Activated effector memory CD4-positive, alpha-beta T cell treated with Interleukin-2 at 50 U/mL for 16 hours (primary cell): ENCODE measurements around the gene TMEM181.
"Not testable (repeated sequence)": the region's sequence is repeated elsewhere in the genome, so short reads cannot be mapped to it uniquely, and the experiment has no call there.

ENCODE experiments used
- DNase-seq: peaks from one replicate; pipeline ENCODE4 v3.0.0-alpha.2; 2020

The TMEM181 gene, protein sequence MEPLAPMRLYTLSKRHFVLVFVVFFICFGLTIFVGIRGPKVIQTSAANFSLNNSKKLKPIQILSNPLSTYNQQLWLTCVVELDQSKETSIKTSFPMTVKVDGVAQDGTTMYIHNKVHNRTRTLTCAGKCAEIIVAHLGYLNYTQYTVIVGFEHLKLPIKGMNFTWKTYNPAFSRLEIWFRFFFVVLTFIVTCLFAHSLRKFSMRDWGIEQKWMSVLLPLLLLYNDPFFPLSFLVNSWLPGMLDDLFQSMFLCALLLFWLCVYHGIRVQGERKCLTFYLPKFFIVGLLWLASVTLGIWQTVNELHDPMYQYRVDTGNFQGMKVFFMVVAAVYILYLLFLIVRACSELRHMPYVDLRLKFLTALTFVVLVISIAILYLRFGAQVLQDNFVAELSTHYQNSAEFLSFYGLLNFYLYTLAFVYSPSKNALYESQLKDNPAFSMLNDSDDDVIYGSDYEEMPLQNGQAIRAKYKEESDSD

DNA sequence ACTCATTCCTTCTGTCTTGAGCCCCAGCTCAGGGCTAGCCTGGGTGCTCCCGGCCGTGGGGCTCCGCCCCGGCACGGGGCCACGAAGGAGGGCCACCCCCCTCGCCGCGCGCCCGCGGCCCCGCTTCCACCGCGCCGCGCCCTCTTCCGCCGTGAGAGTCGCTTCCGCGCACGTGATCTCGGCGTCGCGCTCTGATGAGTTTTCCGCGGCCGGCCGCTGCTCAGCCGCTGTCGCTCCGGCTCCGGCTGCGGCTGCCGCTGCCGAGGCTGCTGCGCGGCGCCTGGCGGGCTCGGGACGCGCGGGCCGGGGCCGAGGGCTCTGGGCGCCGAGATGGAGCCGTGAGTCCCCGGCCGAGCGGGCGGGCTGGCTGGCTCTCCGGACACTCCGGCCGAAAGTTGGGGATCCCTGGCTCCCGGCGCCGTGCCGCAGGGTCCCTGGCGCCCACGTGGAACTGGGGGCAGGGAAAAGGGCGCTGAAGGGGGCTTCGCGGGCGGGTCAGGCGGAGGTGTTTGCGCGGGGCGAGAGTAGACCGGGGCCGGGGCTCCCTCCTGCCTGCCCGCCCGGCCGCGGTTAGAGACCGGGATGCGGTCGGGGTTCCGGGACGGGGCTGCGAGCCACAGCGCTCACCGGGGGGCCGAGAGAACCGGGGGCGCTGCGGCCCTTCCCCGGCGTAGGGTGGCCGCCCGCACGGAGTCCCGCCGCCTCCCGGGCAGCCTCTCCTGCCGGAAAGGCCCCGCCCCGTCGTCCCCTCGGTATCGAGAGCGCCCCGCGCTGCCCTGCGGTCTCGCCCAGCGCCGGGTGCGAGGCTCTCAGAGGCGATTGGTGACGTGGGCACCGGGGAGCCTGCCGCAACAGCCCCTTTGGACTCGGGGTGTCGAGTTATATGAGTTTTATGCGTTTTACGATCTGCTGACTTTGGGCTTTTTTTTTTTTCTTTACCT lies at the start of gene TMEM181:
Gene TMEM181, plus strand, starts transcription at position 197 of the 941 bp plus-strand sequence. Its CDS starts 134 bp downstream, at position 331.
- DNase-seq, result peak; percentile 83

DNA sequence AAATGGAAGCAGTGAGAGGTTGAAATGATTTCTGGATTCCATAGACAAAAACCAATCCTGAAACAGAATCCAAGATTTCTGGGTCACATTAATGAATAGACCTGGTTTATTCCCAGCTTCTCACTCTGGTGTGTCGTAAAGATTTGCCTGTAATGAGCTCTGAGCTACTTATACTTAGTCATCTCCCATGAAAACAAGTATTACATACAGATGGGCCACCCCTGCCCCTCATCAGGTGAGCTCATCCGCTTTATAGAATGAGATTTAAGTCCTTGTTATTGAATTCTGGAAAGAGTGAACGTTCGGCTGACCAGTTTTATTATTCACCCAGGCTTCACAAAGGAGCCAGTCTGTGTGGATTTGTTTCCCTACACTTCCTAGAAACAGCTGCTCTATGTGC lies 47.1 kb upstream of the TMEM181 start:
- no peak for DNase-seq

DNA sequence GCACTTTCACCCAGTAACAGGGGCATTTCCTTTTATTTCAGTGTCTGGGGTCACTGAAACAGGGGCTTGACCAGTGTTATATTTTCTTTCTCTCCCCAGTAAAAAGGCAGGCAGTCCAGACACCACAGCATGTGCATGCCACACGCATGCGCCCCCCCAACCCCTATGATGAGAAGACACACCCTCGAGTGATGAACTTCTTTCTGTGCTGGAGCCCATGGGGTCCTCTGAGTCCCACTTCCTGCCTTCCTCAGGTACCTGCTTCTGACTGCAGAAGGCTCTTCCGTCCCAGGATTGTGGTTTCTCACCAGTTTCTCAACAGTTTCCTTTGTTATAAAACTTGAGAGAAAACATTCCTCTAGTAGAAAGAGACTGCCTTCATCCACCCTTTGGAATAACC lies 45.7 kb upstream of the TMEM181 start:
- no peak for DNase-seq

DNA sequence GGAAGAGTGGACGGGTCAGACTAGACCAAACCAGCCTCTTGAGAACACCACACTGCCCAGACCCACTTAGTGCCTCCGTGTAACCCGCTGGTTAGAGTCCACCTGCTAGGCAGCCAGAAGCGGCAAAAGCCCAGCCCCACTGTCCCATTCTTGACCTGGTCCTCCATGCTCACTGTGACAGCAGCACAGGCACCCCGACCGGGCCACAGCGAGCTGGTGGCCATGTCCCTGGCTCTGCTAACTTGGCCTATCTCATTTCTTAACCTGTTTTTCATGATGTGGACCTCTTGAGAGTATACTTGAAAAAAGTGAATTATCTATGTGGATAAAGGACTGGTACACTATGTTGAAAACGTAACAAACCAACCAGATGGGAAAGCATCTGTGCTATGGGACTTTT lies 44.9 kb upstream of the TMEM181 start:
- DNase-seq, result no peak

DNA sequence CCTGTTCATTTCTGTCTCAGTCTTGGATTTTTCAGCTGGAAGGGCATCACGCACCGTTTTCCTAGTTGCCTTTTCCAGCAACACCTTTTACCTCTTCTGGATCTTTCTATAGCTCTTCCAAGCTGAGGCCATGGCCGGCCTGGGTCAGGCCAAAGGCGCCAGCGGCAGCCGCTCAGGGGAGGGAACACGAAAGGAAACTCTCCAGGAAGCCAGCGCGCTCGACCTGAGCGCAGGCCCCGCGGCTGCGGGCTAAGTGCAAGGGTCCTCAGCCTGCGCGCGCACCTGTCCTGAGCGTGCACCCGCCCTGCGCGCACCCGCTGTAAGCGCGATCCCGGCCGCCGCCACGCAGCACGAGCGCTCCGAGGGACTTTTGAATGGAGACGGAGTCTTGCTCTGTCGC lies 43.8 kb upstream of the TMEM181 start:
- DNase-seq, result no peak

DNA sequence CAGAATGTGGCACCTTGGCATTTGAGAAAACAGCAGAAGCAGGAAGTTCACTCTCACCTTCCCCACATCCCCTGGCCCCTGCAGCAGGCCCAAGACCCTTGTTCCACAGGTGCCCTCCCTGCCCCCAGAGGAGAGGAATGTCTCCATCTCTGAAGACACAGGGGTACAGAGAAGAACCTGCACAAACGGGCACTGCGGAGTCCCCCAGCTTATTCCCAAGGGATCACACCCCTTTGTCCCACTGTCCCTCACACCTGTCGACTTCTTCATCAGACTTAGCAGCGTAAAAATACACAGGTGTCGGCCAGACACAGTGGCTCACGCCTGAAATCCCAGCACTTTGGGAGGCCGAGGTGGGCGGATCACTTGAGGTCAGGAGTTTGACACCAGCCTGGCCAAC lies 42.9 kb upstream of the TMEM181 start:
- DNase-seq, result no peak

DNA sequence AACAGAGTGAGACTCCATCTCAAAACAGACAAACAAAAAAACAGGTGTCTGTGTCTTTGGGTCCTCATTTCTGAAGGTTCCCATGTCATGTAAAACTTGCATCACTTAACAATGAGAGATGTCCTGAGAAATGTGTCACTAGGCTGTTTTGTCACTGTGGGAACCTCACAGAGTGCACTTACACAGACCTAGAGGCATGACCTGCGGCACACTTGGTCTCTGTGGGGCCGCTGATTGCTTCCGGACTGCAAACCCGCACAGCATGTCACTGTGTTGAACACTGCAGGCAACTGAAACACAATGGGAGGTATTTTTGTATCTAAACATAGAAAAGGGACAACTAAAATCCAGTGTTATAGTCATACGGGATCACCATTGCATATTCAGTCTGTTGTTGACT lies 42.3 kb upstream of the TMEM181 start:
- DNase-seq, result no peak

DNA sequence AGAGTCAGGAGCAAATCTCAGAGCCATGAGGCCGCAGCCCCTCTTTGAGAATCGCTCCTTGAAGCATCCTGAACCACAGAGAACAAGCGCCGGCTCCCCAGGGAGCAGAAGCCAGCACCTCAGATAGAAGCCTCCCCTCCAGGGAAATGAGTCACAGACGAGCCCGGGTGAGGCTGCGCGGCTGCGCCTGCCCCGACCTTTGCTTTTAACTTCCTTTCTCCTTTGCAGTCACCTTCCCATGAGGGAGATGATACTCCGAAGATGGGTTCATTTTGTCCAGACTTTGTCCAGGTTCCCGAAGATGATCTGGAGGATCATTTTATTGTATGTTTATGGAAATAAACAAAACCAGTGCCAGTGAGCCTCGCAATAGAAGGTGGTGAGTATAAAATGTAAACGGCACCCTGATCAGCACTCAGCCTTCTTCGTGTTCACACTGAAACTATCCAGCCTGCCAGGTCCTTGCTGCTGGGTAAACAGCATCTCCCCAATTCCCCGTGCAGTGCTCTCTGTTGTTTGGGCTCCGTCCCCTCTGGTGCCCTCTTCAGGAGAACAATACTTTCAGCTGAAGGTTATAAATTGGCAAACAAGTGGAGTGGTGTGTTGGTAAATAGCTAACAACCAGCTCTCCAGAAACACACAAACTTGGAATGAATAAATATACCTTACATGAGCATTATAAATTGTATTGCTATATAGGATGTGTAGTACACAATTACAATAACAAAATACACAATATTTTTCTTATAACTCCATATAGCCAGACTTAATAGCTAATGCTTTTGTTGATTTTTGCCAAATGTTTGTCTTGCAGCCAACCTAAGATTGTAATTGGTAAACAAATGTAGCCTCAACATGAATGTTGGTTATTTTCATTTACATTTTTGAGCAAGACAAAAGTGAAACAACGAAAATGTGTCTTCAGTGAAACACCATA lies 41.4 kb upstream of the TMEM181 start:
- peak; percentile 40 for DNase-seq

DNA sequence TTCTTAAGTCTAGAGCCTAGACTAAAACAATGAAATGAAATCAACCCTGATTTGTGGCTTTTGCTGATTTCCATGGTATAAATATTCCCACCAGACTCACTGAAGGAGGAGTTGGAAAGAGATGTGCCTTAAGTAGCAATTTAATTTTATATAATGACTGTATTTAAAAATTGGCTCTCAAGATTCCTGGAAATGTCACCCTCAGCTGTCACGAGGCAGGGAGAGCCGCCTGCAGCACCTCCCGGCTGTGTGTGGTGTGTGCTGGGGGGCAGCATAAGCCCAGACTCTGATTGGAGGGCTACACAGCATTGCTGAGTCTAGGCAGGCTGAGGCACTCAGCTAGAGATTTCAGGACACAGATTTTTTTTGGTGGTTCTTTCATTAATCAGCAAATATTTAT lies 40.6 kb upstream of the TMEM181 start:
- no peak for DNase-seq

DNA sequence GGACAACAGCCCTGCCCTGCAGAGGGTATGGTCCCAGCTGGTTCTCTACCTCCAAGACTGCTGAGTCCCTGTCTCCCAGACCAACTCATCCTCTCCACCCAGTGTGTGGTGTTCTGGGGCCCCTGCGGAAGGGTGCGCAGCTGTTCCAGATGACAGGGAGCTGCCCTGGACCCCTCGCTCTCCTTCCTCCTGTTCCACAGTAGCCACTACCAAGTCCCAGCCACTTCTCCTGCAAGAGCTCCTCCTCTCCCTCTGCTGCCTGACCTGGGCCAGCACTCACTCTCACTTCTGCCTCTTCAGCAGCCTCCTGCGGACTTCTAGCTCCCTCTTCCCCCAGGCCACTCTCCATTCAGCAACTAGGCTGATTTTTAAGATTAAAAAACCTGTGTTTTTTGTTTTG lies 40.1 kb upstream of the TMEM181 start:
- no peak for DNase-seq

DNA sequence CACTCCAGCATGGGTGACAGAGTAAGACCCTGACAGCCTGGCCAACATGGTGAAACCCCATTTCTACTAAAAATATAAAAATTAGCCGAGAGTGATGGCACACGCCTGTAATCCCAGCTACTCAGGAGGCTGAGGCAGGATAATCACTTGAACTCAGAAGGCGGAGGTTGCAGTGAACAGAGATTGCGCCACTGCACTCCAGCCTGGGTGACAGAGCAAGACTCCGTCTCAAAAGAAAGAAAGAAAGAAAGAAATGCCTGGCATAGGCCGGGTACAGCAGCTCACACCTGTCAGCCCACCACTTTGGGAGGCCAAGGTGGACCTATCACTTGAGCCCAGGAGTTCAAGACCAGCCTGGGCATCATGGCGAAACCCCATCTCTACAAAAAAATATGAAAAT lies 38.9 kb upstream of the TMEM181 start:
- DNase-seq, result not testable (repeated sequence)

DNA sequence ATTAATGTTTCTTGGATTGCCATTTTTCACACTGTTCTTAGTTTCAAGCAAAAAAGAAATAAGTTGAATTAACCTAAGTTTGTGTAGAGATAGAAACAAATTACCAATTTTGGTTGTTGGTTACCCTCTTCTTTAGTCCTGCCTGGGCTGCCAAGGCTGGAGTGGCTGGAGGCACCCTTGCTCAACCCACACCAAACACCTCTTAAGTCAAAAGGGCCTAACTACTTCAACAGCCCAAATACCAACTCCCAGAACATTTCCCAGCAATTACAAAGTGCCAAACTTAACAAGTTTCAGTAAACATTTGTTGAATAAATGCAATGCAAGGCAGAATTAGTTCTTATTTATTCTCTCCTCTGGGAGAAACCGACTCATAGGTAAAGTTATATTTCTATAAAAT lies 38.1 kb upstream of the TMEM181 start:
- DNase-seq, result no peak

DNA sequence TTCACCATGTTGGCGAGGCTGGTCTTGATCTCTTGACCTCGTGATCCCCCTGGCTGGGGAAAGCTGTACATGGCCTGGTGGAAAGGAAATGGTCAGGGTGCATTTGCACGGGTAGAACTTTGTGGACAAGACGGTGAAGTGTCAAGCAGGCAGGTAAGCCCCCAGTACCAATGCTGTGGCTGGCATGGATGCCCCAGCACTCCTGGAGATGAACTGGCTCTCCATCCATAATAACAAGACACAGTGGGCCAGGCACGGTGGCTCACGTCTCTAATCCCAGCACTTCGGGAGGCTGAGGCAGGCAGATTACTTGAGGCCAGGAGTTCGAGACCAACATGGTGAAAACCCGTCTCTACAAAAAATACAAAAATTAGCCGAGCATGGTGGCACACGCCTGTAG lies 37.3 kb upstream of the TMEM181 start:
- DNase-seq, result no peak

DNA sequence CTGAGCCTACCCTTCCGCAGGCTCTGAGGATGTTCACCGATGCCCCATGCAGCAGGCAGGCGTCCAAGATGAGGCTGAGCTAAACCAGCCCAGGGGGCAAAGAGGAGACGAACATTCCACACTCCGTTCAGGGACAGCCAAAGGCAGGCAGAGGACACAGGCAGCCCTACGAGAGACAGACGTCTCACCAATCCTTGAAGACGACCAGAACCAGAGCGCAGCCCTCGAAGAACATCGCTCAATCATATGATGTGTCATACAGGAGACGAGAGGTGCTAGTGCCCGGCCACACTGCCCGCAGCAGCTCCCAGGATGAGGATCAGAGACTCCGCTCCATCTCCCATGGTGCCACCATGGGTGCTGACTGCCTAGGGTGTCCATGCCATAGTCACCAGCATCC lies 35.6 kb upstream of the TMEM181 start:
- DNase-seq, result no peak

DNA sequence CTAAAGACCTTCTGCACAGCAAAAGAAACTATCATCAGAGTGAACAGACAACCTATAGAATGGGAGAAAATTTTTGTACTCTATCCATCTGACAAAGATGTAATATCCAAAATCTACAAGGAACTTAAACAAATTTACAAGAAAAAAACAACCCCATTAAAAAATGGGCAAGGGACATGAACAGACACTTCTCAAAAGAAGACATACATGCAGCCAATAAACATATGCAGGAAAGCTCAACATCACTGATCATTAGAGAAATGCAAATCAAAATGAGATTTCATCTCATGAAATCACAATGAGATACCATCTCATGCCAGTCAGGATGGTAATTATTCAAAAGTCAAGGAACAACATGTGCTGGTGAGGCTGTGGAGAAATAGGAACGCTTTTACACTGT lies 32.0 kb upstream of the TMEM181 start:
- not testable (repeated sequence) for DNase-seq

DNA sequence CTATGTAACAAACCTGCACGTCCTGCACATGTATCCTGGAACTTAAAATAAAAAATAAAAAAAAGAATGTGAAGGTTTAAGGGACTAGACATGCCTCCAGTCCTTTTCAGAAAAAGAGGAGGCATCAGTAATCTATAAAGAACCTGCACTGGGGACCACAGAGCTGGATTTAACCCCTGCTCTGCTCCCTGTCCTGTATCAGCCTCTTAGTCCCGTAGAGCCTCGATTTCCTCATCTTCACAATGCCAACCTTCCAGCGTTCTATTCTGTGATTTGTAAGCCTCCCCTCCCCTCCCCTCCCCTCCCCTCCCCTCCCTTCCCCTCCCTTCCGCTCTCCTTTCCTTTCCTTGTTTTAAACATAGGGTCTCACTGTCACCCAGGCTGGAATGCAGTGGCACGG lies 31.1 kb upstream of the TMEM181 start:
- DNase-seq, result no peak

DNA sequence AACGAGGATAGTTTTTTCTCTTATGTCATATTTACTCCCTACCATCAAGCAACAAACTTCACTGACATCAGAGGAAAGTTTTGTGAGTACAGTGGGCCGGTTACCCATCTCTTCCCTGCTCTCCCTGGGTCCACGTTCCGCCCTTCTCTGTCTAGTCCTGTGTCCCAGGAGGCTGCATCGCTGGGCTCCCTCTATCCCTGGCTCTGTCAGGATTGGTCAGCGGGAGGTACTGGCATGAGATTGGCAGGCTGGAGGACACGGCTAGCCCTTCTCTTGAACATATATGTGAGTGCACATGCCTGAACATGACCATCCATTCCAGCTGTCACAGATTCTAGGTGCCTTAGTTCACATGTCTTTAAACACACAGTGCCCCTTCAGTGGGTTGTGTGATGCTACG lies 30.3 kb upstream of the TMEM181 start:
- no peak for DNase-seq

DNA sequence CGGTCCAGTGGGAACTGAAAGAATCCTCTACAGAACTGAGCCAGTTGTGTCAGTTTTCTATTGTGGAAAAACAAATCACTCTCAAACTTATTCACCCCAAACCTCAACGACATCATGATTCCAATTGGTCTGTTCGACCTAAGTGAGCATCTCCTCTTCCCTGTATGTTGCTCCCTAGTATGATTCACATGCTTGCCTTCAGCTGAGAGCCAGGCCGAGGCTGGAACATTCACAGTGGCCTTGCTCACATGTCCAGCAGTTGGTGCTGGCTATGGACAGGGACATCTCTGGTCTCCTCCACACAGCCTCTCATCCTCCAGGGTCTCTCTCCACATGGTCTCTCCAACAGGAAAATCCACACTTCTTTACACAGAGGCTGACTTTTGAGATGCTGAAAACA lies 28.3 kb upstream of the TMEM181 start:
- DNase-seq, result no peak

DNA sequence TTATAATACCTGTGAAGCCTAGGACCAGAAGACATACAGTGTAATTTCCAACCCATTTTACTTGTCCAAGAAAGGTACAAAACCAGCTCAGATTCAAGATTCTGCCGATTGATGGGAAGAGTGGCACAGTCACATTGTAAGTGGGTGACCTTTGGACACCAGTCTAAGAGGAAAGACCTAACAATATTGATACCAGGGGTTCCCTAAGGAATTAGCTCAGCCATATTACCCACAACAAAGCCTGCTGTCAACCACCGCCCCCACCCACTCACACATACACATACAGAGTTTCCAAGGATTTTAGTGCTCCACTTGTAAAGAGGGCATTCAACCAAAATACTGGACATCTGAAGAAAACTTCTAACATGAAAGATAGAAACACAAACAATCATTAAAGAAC lies 27.9 kb upstream of the TMEM181 start:
- no peak for DNase-seq

DNA sequence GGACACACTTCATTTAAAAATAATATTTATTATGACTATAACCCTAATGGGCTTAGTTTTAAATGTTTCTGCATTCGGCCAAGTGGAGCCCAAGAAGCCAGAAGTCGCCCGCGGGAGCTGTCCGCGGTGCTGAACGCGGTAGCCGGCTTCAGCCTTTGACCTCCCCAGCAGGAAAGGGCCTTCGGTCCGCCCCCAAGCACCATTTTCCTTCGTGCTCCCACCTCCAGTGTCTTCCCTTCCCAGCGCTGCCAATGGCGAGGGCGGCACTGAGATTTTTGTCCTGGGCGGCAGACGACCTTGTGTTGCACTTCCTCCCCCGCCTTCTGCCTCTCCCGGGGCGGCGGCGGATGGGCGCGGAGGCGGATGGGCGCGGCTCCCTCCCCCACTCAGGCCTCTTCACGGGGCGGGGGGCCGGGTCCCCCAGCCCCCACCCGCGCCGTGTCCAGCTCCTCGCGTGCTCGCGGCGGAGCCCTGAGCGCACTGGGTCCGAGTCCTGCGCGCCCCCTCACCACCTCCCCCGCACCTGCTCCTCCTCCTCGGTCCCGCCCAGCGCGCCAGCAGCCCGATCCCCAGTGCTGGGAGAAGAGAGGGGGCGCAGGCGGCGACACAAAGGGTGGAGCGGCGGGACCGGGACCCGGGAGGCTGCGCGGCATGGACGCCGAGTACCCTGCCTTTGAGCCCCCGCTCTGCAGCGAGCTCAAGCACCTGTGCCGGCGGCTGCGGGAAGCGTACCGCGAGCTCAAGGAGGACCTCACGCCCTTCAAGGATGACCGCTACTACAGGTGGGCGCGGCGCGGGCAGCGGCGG lies 23.6 kb upstream of the TMEM181 start:
- peak; percentile 55 for DNase-seq

DNA sequence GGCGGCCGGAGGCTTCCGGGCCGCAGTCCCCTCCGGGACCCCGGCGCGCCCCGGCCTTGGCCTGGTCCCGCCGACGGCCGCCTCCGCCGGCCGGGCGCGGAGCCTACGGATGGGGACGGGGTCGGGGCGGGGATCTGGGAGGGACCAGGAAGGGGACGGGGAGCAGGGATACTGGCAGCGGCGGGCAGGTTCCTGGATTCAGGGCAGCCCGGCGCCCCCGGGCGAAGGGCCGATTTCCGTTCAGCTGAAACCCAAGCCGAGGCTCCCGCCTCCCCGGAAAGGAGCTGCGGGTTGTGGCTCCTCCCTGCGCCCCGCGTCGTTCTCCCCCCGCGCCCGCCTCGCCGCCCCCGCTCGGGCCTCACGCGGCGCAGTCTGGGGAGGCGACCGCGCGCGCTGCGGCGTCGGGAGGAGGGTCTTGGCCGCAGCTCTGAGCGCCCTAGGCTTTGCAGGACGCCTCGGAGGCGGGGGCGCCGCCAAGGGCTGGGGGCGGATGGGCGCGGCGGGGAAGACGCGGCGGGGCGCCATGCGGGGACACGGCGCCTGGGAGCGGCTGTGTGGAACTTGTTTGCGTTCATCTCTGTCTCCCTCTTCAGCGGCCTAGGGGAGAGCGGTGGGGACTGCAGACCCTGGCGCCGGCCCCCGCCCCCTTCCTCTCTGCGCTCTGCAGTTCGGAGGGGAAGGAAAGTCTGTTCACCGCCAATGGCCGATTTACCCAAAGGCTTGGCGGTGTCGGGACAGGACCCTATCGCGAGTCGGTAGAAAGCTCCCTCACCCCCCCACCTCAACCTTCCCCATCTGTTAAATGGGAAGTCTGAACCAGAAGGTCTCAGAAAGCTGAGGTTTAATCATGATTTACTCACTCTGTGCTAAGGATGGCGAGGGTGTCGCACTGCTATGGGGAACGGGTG lies 22.7 kb upstream of the TMEM181 start:
- no peak for DNase-seq
